Measurements from ENCODE around the gene NRF1.

Gene NRF1

GRCh38 chr7:129772646-129773280, 161.2 kb downstream of the NRF1 start:
- no peak for DNase-seq

- no peak for DNase-seq
Measured at GRCh38 chr7:129773328-129773731, 161.8 kb downstream of the NRF1 start.

GRCh38 chr7:129773871-129774270, 162.4 kb downstream of the NRF1 start:
- DNase-seq, result no peak

GRCh38 chr7:129774359-129774758, 162.8 kb downstream of the NRF1 start:
- DNase-seq, result no peak

GRCh38 chr7:129774871-129775694, 163.6 kb downstream of the NRF1 start:
- DNase-seq, result no peak

- DNase-seq, result no peak
Measured at GRCh38 chr7:129775695-129776361, 164.3 kb downstream of the NRF1 start.

GRCh38 chr7:129776362-129776722, 164.8 kb downstream of the NRF1 start:
- DNase-seq, result no peak

GRCh38 chr7:129777195-129777844, 165.8 kb downstream of the NRF1 start:
- DNase-seq, result no peak

GRCh38 chr7:129777993-129778769, 166.7 kb downstream of the NRF1 start:
- no peak for DNase-seq

- peak in 1 of 2 donors; percentile 24 for DNase-seq
Measured at GRCh38 chr7:129778770-129779601, 167.5 kb downstream of the NRF1 start.

GRCh38 chr7:129779602-129780256, 168.2 kb downstream of the NRF1 start:
- peak; percentile 20 to 52 for DNase-seq

GRCh38 chr7:129780257-129780973, 168.9 kb downstream of the NRF1 start:
- peak; percentile 77 to 86 for DNase-seq

- DNase-seq, result peak; percentile 28 to 45
Measured at GRCh38 chr7:129780974-129781927, 169.7 kb downstream of the NRF1 start.

- no peak for DNase-seq
Measured at GRCh38 chr7:129781928-129782817, 170.7 kb downstream of the NRF1 start.

- peak in 1 of 2 donors; percentile 27 for DNase-seq
Measured at GRCh38 chr7:129782818-129783583, 171.5 kb downstream of the NRF1 start.

- no peak for DNase-seq
Measured at GRCh38 chr7:129783584-129783919, 172.0 kb downstream of the NRF1 start.

- no peak for DNase-seq
Measured at GRCh38 chr7:129784437-129784782, 172.9 kb downstream of the NRF1 start.

All from stimulated activated CD4-positive, alpha-beta T cell treated with anti-CD3 and anti-CD28 coated beads, Interleukin-2, amount 100 ng/mL, for 24 hours (primary cell).